ENCODE data around the gene MBNL1.
"Not testable (repeated sequence)": the region's sequence is repeated elsewhere in the genome, so short reads cannot be mapped to it uniquely, and the experiment has no call there.

The MBNL1 gene

GRCh38 chr3:152426393-152426792 lies 157.7 kb downstream of the MBNL1 start:
- Histone ChIP-seq H3K36me3 (ENCODE audit: insufficient read depth, low read length) (peaks cover 22% of the 10 kb centered on the region), H3K4me3 (no peak overlapping the region), H3K27ac (no peak overlapping the region), H3K9me3 (ENCODE audit: low read depth, low read length) (no peaks in the 10 kb centered on the region), H3K9ac (ENCODE audit: insufficient read length) (no peak overlapping the region)
- TF ChIP-seq EZH2 (IDR thresholded peaks at IDR 0.05) (no peak), FOXP2 (optimal IDR thresholded peaks at IDR 0.05; ENCODE audit: control extremely low read depth, extremely low read length, insufficient read depth) (no peak), POLR2AphosphoS5 (IDR thresholded peaks at IDR 0.05; ENCODE audit: borderline replicate concordance, low read depth, low read length) (no peak)
- no peak for DNase-seq (ENCODE audit: low read depth, low spot score)

GRCh38 chr3:152428577-152428976 lies 159.8 kb downstream of the MBNL1 start:
- no peak for TF ChIP-seq EZH2 (IDR thresholded peaks at IDR 0.05)
- no peak for TF ChIP-seq FOXP2 (optimal IDR thresholded peaks at IDR 0.05; ENCODE audit: control extremely low read depth, extremely low read length, insufficient read depth)
- TF ChIP-seq POLR2AphosphoS5 (IDR thresholded peaks at IDR 0.05; ENCODE audit: borderline replicate concordance, low read depth, low read length): no peak
- Histone ChIP-seq H3K36me3 (ENCODE audit: insufficient read depth, low read length) (peaks cover 34% of the 10 kb centered on the region), H3K4me3 (no peak overlapping the region), H3K9ac (ENCODE audit: insufficient read length) (no peak overlapping the region), H3K27ac (no peak overlapping the region), H3K9me3 (ENCODE audit: low read depth, low read length) (no peaks in the 10 kb centered on the region)
- DNase-seq (ENCODE audit: low read depth, low spot score): no peak

GRCh38 chr3:152430223-152431002 lies 161.7 kb downstream of the MBNL1 start:
- H3K36me3 ChIP-seq (ENCODE audit: insufficient read depth, low read length): peaks cover 52% of the 10 kb centered on the region
- H3K9me3 ChIP-seq (ENCODE audit: low read depth, low read length): peaks cover 6% of the 10 kb centered on the region
- TF ChIP-seq EZH2 (IDR thresholded peaks at IDR 0.05): no peak
- TF ChIP-seq FOXP2 (optimal IDR thresholded peaks at IDR 0.05; ENCODE audit: control extremely low read depth, extremely low read length, insufficient read depth): no peak
- H3K4me3 ChIP-seq: no peak overlapping the region
- DNase-seq (ENCODE audit: low read depth, low spot score): no peak
- H3K9ac ChIP-seq (ENCODE audit: insufficient read length): no peak overlapping the region
- H3K27ac ChIP-seq: peak overlapping the region; percentile 51; the same call in 1 of the 2 replicates

- Histone ChIP-seq H3K9ac (ENCODE audit: insufficient read length) (no peak overlapping the region), H3K9me3 (ENCODE audit: low read depth, low read length) (peaks cover 8% of the 10 kb centered on the region), H3K4me3 (no peak overlapping the region), H3K36me3 (ENCODE audit: insufficient read depth, low read length) (peaks cover 54% of the 10 kb centered on the region), H3K27ac (no peak overlapping the region)
- no peak for TF ChIP-seq FOXP2 (optimal IDR thresholded peaks at IDR 0.05; ENCODE audit: control extremely low read depth, extremely low read length, insufficient read depth)
- no peak for TF ChIP-seq POLR2AphosphoS5 (IDR thresholded peaks at IDR 0.05; ENCODE audit: borderline replicate concordance, low read depth, low read length)
- TF ChIP-seq EZH2 (IDR thresholded peaks at IDR 0.05): no peak
- no peak for DNase-seq (ENCODE audit: low read depth, low spot score)
Measured at GRCh38 chr3:152434142-152434541, 165.4 kb downstream of the MBNL1 start.

- DNase-seq (ENCODE audit: low read depth, low spot score): not testable (repeated sequence)
Measured at GRCh38 chr3:152435210-152435609, 166.5 kb downstream of the MBNL1 start.

GRCh38 chr3:152436707-152437590 lies 168.2 kb downstream of the MBNL1 start:
- H3K27ac ChIP-seq: peak overlapping the region; percentile 42
- H3K9ac ChIP-seq (ENCODE audit: insufficient read length): no peak overlapping the region
- no peak for TF ChIP-seq EZH2 (IDR thresholded peaks at IDR 0.05)
- peak; percentile 42; the same call in 1 of the 2 replicates for TF ChIP-seq POLR2AphosphoS5 (IDR thresholded peaks at IDR 0.05; ENCODE audit: borderline replicate concordance, low read depth, low read length)
- DNase-seq (ENCODE audit: low read depth, low spot score): no peak
- peak overlapping the region; percentile 13; the same call in 1 of the 2 replicates for H3K4me3 ChIP-seq
- H3K36me3 ChIP-seq (ENCODE audit: insufficient read depth, low read length): peaks cover 46% of the 10 kb centered on the region
- H3K9me3 ChIP-seq (ENCODE audit: low read depth, low read length): peaks cover 8% of the 10 kb centered on the region

More at GRCh38 chr3:152435210-152435609, 166.5 kb downstream of the MBNL1 start:
- H3K36me3 ChIP-seq (ENCODE audit: insufficient read depth, low read length): peaks cover 54% of the 10 kb centered on the region
- H3K4me3 ChIP-seq; H3K9ac ChIP-seq (ENCODE audit: insufficient read length); H3K9me3 ChIP-seq (ENCODE audit: low read depth, low read length); H3K27ac ChIP-seq: not testable (repeated sequence)

GRCh38 chr3:152438181-152438580 lies 169.5 kb downstream of the MBNL1 start:
- H3K4me3 ChIP-seq: no peak overlapping the region
- H3K27ac ChIP-seq: no peak overlapping the region
- peaks cover 8% of the 10 kb centered on the region for H3K9me3 ChIP-seq (ENCODE audit: low read depth, low read length)
- H3K9ac ChIP-seq (ENCODE audit: insufficient read length): no peak overlapping the region
- TF ChIP-seq EZH2 (IDR thresholded peaks at IDR 0.05) (no peak), POLR2AphosphoS5 (IDR thresholded peaks at IDR 0.05; ENCODE audit: borderline replicate concordance, low read depth, low read length) (no peak), FOXP2 (optimal IDR thresholded peaks at IDR 0.05; ENCODE audit: control extremely low read depth, extremely low read length, insufficient read depth) (no peak)
- H3K36me3 ChIP-seq (ENCODE audit: insufficient read depth, low read length): peaks cover 35% of the 10 kb centered on the region
- DNase-seq (ENCODE audit: low read depth, low spot score): no peak

GRCh38 chr3:152438706-152439105 lies 170.0 kb downstream of the MBNL1 start:
- H3K4me3 ChIP-seq: no peak overlapping the region
- no peak overlapping the region for H3K27ac ChIP-seq
- peaks cover 31% of the 10 kb centered on the region for H3K36me3 ChIP-seq (ENCODE audit: insufficient read depth, low read length)
- no peak for DNase-seq (ENCODE audit: low read depth, low spot score)
- no peak overlapping the region for H3K9ac ChIP-seq (ENCODE audit: insufficient read length)
- peaks cover 8% of the 10 kb centered on the region for H3K9me3 ChIP-seq (ENCODE audit: low read depth, low read length)
- TF ChIP-seq POLR2AphosphoS5 (IDR thresholded peaks at IDR 0.05; ENCODE audit: borderline replicate concordance, low read depth, low read length) (no peak), EZH2 (IDR thresholded peaks at IDR 0.05) (no peak), FOXP2 (optimal IDR thresholded peaks at IDR 0.05; ENCODE audit: control extremely low read depth, extremely low read length, insufficient read depth) (no peak)

GRCh38 chr3:152440243-152440642 lies 171.5 kb downstream of the MBNL1 start:
- H3K9ac ChIP-seq (ENCODE audit: insufficient read length); DNase-seq (ENCODE audit: low read depth, low spot score); H3K4me3 ChIP-seq; H3K27ac ChIP-seq; H3K9me3 ChIP-seq (ENCODE audit: low read depth, low read length): not testable (repeated sequence)
- peaks cover 26% of the 10 kb centered on the region for H3K36me3 ChIP-seq (ENCODE audit: insufficient read depth, low read length)
